AG04449 (cell line): ENCODE results near the gene TOP3A.

Source experiments
- CTCF ChIA-PET: fragments of 350-600 bp; formaldehyde crosslinking; extraction: SDS; loops from one replicate; lab custom pipeline; 2021; ENCODE audit warnings: antibody characterized with exemption; lab: Yijun Ruan, JAX
- POLR2A ChIA-PET: fragments of 400-600, 350-600 bp; formaldehyde crosslinking; extraction: SDS; loops from one replicate; lab custom pipeline; 2020; ENCODE audit warnings: antibody characterized with exemption, inconsistent platforms; lab: Yijun Ruan, JAX
- DNase-seq: peaks from one replicate; pipeline ENCODE4 v3.0.0-alpha.2; 2010; ENCODE audit warnings: low read depth, low spot score
- H3K4me3 ChIP-seq: 2 replicates; pipeline ENCODE4 v1.5.1; 2011; ENCODE audit warnings: low read depth, mild to moderate bottlenecking, control low read depth, low read length
- TF ChIP-seq, protein P1 (sequence below): IDR thresholded peaks from one replicate; pipeline ENCODE4 v1.5.1; 2011; ENCODE audit warnings: mild to moderate bottlenecking, moderate library complexity, low read length, control low read depth, inconsistent platforms; ENCODE audit not compliant: insufficient read depth; ENCODE audit errors: missing control alignments

The TOP3A gene

DNA sequence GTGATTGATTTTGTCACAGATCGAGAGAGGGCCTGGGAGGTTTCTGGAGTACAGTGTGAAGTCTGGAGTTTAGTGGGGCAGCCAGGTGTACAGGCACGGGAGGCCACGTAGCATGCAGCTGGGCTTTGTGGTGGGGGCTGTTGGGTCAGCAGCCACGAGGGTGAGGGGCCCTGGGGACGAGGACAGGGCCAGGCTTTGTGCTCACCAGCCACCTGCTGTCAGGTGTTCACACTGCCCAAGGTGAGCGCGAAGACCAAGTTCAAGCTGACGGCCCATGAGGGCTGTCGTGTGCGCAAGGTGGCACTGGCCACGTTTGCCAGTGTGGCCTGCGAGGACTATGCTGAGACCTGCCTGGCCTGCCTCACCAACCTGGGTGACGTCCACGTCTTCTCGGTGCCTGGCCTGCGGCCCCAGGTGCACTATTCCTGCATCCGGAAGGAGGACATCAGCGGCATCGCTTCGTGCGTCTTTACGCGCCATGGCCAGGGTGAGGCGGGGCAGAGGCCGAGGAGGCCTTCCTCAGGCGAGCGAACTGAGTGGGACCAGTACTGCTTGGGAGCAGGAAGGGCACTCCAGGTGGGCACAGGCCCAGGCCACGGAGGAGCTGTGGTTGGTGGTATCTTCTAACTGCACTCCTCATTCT is 73.4 kb downstream of the TOP3A start:
- no peak overlapping the region for H3K4me3 ChIP-seq
- no peak for DNase-seq
- TF ChIP-seq, protein P1, sequence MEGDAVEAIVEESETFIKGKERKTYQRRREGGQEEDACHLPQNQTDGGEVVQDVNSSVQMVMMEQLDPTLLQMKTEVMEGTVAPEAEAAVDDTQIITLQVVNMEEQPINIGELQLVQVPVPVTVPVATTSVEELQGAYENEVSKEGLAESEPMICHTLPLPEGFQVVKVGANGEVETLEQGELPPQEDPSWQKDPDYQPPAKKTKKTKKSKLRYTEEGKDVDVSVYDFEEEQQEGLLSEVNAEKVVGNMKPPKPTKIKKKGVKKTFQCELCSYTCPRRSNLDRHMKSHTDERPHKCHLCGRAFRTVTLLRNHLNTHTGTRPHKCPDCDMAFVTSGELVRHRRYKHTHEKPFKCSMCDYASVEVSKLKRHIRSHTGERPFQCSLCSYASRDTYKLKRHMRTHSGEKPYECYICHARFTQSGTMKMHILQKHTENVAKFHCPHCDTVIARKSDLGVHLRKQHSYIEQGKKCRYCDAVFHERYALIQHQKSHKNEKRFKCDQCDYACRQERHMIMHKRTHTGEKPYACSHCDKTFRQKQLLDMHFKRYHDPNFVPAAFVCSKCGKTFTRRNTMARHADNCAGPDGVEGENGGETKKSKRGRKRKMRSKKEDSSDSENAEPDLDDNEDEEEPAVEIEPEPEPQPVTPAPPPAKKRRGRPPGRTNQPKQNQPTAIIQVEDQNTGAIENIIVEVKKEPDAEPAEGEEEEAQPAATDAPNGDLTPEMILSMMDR, result no peak
- ChIA-PET POLR2A (no interaction called here), CTCF (interaction anchor here (1.7 kb wide), 1 partner anchor 100 kb away, joined by 4 read pairs; no protein-coding TSS in a partner anchor)

DNA sequence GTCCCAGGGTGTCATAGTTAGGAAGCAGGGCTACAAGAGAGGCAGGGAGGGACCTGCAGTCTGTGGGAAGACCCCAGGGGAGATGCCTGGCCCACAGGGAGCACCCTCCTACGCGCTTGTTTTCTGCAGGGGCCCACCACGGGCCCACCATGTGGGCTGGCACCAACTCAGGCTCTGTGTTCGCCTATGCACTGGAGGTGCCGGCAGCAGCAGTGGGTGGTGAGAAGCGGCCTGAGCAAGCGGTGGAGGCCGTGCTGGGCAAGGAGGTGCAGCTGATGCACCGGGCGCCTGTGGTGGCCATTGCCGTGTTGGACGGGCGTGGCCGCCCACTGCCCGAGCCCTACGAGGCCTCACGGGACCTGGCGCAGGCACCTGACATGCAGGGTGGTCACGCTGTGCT is 74.3 kb downstream of the TOP3A start:
- no peak overlapping the region for H3K4me3 ChIP-seq
- no peak for DNase-seq
- ChIA-PET POLR2A (no interaction called here), CTCF (interaction anchor here (1.4 kb wide), 1 partner anchor 9 kb away, joined by 5 read pairs; no protein-coding TSS in a partner anchor)
- TF ChIP-seq, protein P1, result no peak

DNA sequence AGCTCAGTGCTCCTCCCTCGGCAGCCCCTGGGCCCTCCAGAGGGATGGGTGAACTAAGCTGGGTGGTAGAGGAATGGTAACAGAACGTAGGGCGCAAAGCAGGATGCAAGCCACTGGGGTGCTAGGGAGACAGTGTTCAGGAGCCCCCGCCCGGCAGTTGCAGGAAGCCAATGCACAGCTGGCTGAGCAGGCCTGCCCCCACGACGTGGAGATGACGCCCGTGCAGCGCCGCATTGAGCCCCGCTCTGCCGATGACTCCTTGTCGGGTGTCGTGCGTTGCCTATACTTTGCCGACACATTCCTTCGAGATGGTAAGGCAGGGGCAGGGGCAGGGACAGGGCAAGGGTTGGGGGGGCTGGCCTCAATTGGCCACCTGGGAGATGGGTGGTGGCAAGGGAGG is 76.5 kb downstream of the TOP3A start:
- ChIA-PET POLR2A (no interaction called here), CTCF (interaction anchor here (1.5 to 2.4 kb wide), 2 partner anchors 10 to 20 kb away, joined by 5 to 15 read pairs; no protein-coding TSS in a partner anchor)
- H3K4me3 ChIP-seq, result no peak overlapping the region
- TF ChIP-seq, protein P1, result no peak
- no peak for DNase-seq

DNA sequence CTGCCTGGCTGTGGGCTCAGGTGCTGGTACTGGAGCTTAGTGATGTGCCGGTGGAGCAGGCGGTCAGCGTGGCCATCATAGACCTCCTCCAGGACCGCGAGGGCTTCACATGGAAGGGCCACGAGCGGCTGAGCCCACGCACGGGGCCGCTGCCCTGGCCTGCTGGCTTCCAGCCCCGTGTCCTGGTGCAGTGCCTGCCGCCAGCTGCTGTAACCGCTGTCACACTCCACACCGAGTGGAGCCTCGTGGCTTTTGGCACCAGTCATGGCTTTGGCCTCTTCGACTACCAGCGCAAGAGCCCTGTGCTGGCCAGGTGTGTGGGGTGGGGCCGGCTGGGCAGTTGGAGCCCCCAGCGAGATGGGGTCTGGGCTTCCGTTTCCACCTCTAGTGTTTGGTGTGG is 77.3 kb downstream of the TOP3A start:
- no peak for DNase-seq
- ChIA-PET POLR2A (no interaction called here), CTCF (interaction anchor here (1.5 to 2.4 kb wide), 2 partner anchors 11 to 19 kb away, joined by 5 to 15 read pairs; no protein-coding TSS in a partner anchor)
- TF ChIP-seq, protein P1, result no peak
- H3K4me3 ChIP-seq, result no peak overlapping the region

DNA sequence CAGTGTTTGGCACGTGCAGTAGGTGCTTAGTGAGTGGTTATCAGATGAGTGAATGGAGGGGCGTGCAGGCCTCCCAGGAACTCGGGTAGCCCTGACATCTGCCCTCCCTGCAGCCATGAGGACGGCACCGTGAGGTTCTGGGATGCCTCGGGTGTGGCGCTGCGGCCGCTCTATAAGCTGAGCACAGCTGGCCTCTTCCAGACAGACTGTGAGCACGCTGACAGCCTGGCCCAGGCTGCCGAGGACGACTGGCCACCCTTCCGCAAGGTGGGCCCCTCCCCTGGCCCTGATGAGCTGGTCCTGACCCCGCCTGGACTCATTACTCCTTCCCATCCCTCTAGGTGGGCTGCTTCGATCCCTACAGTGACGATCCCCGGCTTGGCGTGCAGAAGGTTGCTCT is 78.3 kb downstream of the TOP3A start:
- TF ChIP-seq, protein P1, result no peak
- no peak for DNase-seq
- CTCF ChIA-PET, result interaction anchor here (2.0 to 2.4 kb wide), 2 partner anchors 12 kb away, joined by 12 to 15 read pairs; no protein-coding TSS in a partner anchor
- H3K4me3 ChIP-seq, result no peak overlapping the region
- POLR2A ChIA-PET, result no interaction called here

DNA sequence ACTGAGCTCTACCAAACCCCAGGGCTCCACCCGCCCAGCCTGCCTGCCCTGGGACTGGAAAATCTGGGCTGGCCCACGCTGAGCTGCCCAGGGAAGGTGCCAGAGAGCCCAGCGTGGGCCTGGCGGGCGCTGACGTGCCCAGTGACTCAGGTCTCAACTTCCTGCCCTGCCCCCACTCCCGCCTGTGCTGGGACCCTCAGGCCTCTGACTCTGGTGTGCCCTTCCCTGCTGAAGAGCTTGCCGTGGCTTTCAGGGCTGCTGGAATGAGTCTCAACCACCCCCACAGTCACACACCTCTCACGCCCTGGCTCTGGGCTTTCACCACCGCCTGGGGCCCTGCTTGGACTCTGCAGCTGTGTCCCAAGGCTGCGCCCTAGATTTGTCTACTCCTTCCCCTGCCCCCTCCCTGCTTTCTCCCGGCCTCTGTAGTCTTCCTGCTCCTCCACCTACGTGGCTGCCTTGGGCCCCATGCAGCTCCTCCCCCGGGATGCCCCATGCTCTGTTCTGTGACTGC is 79.0 kb downstream of the TOP3A start:
- H3K4me3 ChIP-seq, result no peak overlapping the region
- TF ChIP-seq, protein P1, result no peak
- CTCF ChIA-PET, result interaction anchor here (0.8 to 2.0 kb wide), 4 partner anchors 9 to 44 kb away, joined by 3 to 12 read pairs (median 4); no protein-coding TSS in a partner anchor
- no peak for DNase-seq
- POLR2A ChIA-PET, result no interaction called here
